Neutrophil (primary cell): Measurements from ENCODE around the gene KATNBL1.

Experiments
- H3K27ac ChIP-seq: fragments of 200-600 bp; sonication (generic); 2 replicates; pipeline ENCODE4 v1.5.1; 2016; ENCODE audit warnings: mild to moderate bottlenecking, moderate library complexity
- H3K27me3 ChIP-seq: fragments of 200-600 bp; sonication (generic); 2 replicates; pipeline ENCODE4 v1.6.0; 2016; ENCODE audit warnings: mild to moderate bottlenecking
- H3K36me3 ChIP-seq: fragments of 200-600 bp; sonication (generic); 2 replicates; pipeline ENCODE4 v1.5.1; 2017
- H3K4me1 ChIP-seq, 2 experiments: fragments of 200-600 bp in 1 of 2; sonication (generic) in 1 of 2; 1 replicate in 1 of 2; 2 replicates in 1 of 2; pipeline versions ENCODE4 v1.5.1 to v1.6.1; 2013 to 2016; ENCODE audit warnings: low read depth in 1 of 2, low read length in 1 of 2, mild to moderate bottlenecking in 1 of 2, moderate library complexity in 1 of 2; ENCODE audit not compliant: control insufficient read depth in 1 of 2, insufficient read depth in 1 of 2
- H3K4me3 ChIP-seq, 2 experiments: fragments of 200-600 bp in 1 of 2; sonication (generic) in 1 of 2; 1 replicate in 1 of 2; 2 replicates in 1 of 2; pipeline ENCODE4 v1.5.1; 2013 to 2016; ENCODE audit warnings: low read depth in 1 of 2, low read length in 1 of 2, mild to moderate bottlenecking in 1 of 2, moderate library complexity in 1 of 2
- H3K9me3 ChIP-seq: fragments of 200-600 bp; sonication (generic); 2 replicates; pipeline ENCODE4 v1.5.1; 2016
- TF ChIP-seq, protein P1 (sequence below): fragments of 200-600 bp; sonication (generic); IDR thresholded peaks from 2 replicates; pipeline ENCODE4 v1.5.1; 2016; ENCODE audit warnings: antibody characterized with exemption

The KATNBL1 gene

GRCh38 chr15:34160735-34161134, 49.2 kb downstream of the KATNBL1 start:
- H3K9me3 ChIP-seq, result peaks cover 11% of the 10 kb centered on the region
- H3K36me3 ChIP-seq, result no peaks in the 10 kb centered on the region

DNA sequence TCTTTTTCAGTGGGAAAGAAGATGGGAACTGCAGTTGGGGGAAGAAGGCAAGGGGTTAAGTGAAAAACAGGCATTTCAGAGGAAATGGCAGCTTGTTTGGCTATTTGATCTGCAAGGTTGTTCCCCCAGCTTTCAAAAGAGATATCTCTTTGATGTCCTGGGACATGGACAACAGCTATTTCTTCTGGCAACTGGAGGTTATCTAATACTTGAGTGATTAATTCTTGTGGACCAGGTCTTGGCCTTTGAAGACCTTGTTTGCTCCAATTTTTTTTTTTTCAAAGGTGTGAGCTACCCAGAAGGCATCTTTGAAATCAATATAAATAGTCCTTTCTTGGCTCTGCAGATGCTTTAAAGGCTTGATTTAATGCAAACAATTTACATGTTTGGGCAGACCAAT, 51.5 kb downstream of the KATNBL1 start:
- TF ChIP-seq, protein P1, sequence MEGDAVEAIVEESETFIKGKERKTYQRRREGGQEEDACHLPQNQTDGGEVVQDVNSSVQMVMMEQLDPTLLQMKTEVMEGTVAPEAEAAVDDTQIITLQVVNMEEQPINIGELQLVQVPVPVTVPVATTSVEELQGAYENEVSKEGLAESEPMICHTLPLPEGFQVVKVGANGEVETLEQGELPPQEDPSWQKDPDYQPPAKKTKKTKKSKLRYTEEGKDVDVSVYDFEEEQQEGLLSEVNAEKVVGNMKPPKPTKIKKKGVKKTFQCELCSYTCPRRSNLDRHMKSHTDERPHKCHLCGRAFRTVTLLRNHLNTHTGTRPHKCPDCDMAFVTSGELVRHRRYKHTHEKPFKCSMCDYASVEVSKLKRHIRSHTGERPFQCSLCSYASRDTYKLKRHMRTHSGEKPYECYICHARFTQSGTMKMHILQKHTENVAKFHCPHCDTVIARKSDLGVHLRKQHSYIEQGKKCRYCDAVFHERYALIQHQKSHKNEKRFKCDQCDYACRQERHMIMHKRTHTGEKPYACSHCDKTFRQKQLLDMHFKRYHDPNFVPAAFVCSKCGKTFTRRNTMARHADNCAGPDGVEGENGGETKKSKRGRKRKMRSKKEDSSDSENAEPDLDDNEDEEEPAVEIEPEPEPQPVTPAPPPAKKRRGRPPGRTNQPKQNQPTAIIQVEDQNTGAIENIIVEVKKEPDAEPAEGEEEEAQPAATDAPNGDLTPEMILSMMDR, result no peak
- H3K4me1 ChIP-seq, result peaks cover 16 to 18% of the 10 kb centered on the region in 2 experiments
- no peak overlapping the region for H3K27ac ChIP-seq
- no peaks in the 10 kb centered on the region for H3K27me3 ChIP-seq
- H3K36me3 ChIP-seq, result peaks cover 4% of the 10 kb centered on the region
- H3K9me3 ChIP-seq, result peaks cover 20% of the 10 kb centered on the region
- no peak overlapping the region for H3K4me3 ChIP-seq

More at GRCh38 chr15:34160735-34161134, 49.2 kb downstream of the KATNBL1 start:
- Histone ChIP-seq H3K27me3 (no peaks in the 10 kb centered on the region), H3K27ac (peak overlapping the region; percentile 92), H3K4me3 (peak overlapping the region in 1 of 2 experiments; percentile 13), H3K4me1 (peaks cover 9 to 11% of the 10 kb centered on the region in 2 experiments)
- TF ChIP-seq, protein P1, result no peak

DNA sequence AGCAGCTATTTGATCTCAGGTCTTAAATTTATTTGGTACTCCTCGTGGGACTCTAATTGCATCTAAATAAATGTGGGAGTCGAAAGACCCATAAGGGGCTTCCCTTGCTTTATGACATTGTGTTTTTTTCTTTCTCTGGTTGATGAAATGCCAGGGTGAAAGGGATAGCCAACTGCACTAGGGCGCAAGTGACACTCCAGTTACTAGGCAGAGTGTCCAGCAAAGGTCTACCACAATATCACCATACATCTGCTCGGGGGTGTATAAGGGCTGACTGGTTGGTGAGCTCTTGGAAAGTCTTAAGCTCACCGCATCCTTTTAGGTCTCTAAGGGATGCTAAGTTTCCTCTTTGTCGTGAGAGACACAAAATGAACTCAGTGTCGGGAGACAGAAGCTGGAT, 54.0 kb downstream of the KATNBL1 start:
- peak overlapping the region; percentile 91 for H3K27ac ChIP-seq
- peaks cover 23% of the 10 kb centered on the region for H3K36me3 ChIP-seq
- peaks cover 11% of the 10 kb centered on the region for H3K9me3 ChIP-seq
- TF ChIP-seq, protein P1, result no peak
- H3K27me3 ChIP-seq, result no peaks in the 10 kb centered on the region
- peaks cover 11 to 12% of the 10 kb centered on the region in 2 experiments for H3K4me1 ChIP-seq
- no peak overlapping the region for H3K4me3 ChIP-seq

- peaks cover 10% of the 10 kb centered on the region for H3K9me3 ChIP-seq
- peak overlapping the region in 1 of 2 experiments; percentile 31 for H3K4me3 ChIP-seq
- H3K27me3 ChIP-seq, result no peaks in the 10 kb centered on the region
- H3K27ac ChIP-seq, result peak overlapping the region; percentile 91
- H3K36me3 ChIP-seq, result peaks cover 34% of the 10 kb centered on the region
- TF ChIP-seq, protein P1, result no peak
- peaks cover 10 to 11% of the 10 kb centered on the region in 2 experiments for H3K4me1 ChIP-seq
Measured at GRCh38 chr15:34154725-34155204, 55.1 kb downstream of the KATNBL1 start.

DNA sequence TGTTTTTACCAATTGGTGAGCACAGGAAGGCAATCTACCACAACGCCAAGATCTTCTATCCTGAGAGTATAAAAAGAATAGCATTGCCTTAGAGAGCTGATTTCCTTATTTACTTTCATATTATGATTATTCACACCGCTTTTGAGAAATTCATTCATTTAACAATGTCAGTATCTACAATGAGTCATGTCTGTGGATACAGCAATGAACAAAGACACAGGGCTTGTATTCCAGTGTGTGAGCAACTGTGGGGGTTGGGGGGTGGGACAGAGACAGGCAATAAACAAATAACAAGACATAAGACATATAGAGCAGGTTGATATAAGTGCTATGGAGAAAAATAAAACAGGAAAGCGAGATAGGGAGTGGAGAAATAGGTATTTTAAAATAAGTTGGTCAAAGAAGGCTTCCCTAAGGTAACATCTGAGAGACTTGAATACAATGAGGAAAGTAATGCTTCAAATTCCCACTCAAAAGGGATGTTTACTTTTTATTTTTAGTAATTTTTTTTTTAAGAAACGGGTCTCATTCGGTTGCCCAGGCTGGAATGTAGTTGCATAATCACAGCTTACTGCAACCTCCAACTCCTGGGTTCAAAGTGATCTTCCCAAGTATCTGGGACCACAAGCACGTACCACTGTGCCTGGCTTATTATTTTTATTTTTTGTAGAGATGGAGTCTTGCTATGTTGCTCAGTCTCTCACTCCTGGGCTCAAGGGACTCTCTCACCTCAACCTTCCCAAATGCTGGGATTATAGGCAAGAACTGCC, 62.3 kb downstream of the KATNBL1 start:
- TF ChIP-seq, protein P1, result no peak
- Histone ChIP-seq H3K4me3 (no peak overlapping the region), H3K36me3 (peaks cover 74% of the 10 kb centered on the region), H3K9me3 (no peaks in the 10 kb centered on the region), H3K4me1 (no peaks in the 10 kb centered on the region), H3K27ac (no peak overlapping the region), H3K27me3 (no peaks in the 10 kb centered on the region)
